Neural cell (in vitro differentiated cells): ENCODE data around the gene CELA2A.

Experiments
- CTCF ChIP-seq: fragments of 450-650 bp; IDR thresholded peaks from 2 replicates; pipeline ENCODE4 v1.5.1; 2014; ENCODE audit warnings: antibody characterized with exemption, mild to moderate bottlenecking, moderate library complexity; ENCODE audit not compliant: poor library complexity, severe bottlenecking
- EP300 ChIP-seq: fragments of 450-650 bp; conservative IDR thresholded peaks from 2 replicates; pipeline ENCODE4 v1.6.1; 2014; ENCODE audit warnings: antibody characterized with exemption, mild to moderate bottlenecking, moderate library complexity; ENCODE audit not compliant: poor library complexity, severe bottlenecking
- EZH2 ChIP-seq: fragments of 200-600, 300-800 bp; shearing (Covaris generic), sonication (generic); IDR thresholded peaks from 2 replicates; pipeline ENCODE4 v1.6.1; 2014; ENCODE audit warnings: antibody characterized with exemption, low read length, borderline replicate concordance, mild to moderate bottlenecking; ENCODE audit not compliant: insufficient read depth, poor library complexity, severe bottlenecking
- MXI1 ChIP-seq: fragments of 450-650 bp; conservative IDR thresholded peaks from 2 replicates; pipeline ENCODE4 v1.6.1; 2014; ENCODE audit warnings: antibody characterized with exemption, mild to moderate bottlenecking; ENCODE audit not compliant: poor library complexity, severe bottlenecking
- POLR2AphosphoS5 ChIP-seq: IDR thresholded peaks from 2 replicates; pipeline ENCODE4 v1.6.1; 2012
- RAD21 ChIP-seq: fragments of 450-650 bp; conservative IDR thresholded peaks from 2 replicates; pipeline ENCODE4 v1.6.1; 2014; ENCODE audit warnings: antibody characterized with exemption, mild to moderate bottlenecking, moderate library complexity
- TAF1 ChIP-seq: IDR thresholded peaks from 2 replicates; pipeline ENCODE4 v1.6.1; 2012; ENCODE audit warnings: low read depth
- TF ChIP-seq, protein P1 (sequence below): IDR thresholded peaks from 2 replicates; pipeline ENCODE4 v1.6.1; 2012; ENCODE audit warnings: borderline replicate concordance

GRCh38 chr1:15439325-15439724 is 17.2 kb upstream of the CELA2A start:
- TF ChIP-seq MXI1: no peak
- TF ChIP-seq, protein P1, sequence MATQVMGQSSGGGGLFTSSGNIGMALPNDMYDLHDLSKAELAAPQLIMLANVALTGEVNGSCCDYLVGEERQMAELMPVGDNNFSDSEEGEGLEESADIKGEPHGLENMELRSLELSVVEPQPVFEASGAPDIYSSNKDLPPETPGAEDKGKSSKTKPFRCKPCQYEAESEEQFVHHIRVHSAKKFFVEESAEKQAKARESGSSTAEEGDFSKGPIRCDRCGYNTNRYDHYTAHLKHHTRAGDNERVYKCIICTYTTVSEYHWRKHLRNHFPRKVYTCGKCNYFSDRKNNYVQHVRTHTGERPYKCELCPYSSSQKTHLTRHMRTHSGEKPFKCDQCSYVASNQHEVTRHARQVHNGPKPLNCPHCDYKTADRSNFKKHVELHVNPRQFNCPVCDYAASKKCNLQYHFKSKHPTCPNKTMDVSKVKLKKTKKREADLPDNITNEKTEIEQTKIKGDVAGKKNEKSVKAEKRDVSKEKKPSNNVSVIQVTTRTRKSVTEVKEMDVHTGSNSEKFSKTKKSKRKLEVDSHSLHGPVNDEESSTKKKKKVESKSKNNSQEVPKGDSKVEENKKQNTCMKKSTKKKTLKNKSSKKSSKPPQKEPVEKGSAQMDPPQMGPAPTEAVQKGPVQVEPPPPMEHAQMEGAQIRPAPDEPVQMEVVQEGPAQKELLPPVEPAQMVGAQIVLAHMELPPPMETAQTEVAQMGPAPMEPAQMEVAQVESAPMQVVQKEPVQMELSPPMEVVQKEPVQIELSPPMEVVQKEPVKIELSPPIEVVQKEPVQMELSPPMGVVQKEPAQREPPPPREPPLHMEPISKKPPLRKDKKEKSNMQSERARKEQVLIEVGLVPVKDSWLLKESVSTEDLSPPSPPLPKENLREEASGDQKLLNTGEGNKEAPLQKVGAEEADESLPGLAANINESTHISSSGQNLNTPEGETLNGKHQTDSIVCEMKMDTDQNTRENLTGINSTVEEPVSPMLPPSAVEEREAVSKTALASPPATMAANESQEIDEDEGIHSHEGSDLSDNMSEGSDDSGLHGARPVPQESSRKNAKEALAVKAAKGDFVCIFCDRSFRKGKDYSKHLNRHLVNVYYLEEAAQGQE: no peak
- no peak for TF ChIP-seq CTCF
- TF ChIP-seq EP300: no peak
- TF ChIP-seq RAD21: no peak
- no peak for TF ChIP-seq TAF1
- TF ChIP-seq POLR2AphosphoS5: no peak
- TF ChIP-seq EZH2: no peak
